Caco-2 (cell line): Measurements from ENCODE around the gene WDFY2. TPM values are rescaled to one million over a fixed set of nuclear protein-coding genes. Genes with fewer than 3 reads are reported as not detected.

Source experiments
- BruUV-seq: library from RNA; stranded (reverse); fragments of 400-500 nt; replicated peaks from 2 replicates; lab custom pipeline; 2021; lab: Mats Ljungman, UMichigan
- CTCF ChIA-PET: fragments of 300-600 bp; sonication (Branson Sonifier 250); formaldehyde crosslinking; loops from one replicate; lab custom pipeline; 2022; ENCODE audit warnings: antibody characterized with exemption; lab: Charles Lee
- POLR2A ChIA-PET: fragments of 300-600 bp; sonication (Branson Sonifier 250); formaldehyde crosslinking; loops from one replicate; lab custom pipeline; 2022; ENCODE audit warnings: antibody characterized with exemption; lab: Charles Lee
- DNase-seq, 2 experiments: peaks; one replicate each; pipeline versions ENCODE4 v3.0.0 to v3.0.0-alpha.2; 2020 to 2022
- H3K27me3 ChIP-seq: replicated peaks from 2 replicates; pipeline ENCODE4 v1.6.0; 2011; ENCODE audit warnings: low read length; ENCODE audit not compliant: control insufficient read depth, insufficient read depth
- H3K36me3 ChIP-seq: 2 replicates; pipeline ENCODE4 v1.5.1; 2011; ENCODE audit warnings: low read length; ENCODE audit not compliant: control insufficient read depth, insufficient read depth
- H3K4me1 ChIP-seq: fragments of 250-450 bp; sonication (Bioruptor Pico); 2 replicates; pipeline ENCODE4 v1.5.1; 2020; ENCODE audit warnings: mild to moderate bottlenecking
- H3K4me3 ChIP-seq: 2 replicates; pipeline ENCODE4 v1.5.1; 2011; ENCODE audit warnings: low read depth, mild to moderate bottlenecking, control low read depth, low read length
- H3K9me3 ChIP-seq: fragments of 250-450 bp; sonication (Bioruptor Pico); 2 replicates; pipeline ENCODE4 v1.5.1; 2020; ENCODE audit warnings: mild to moderate bottlenecking, moderate library complexity
- H3K27ac Mint-ChIP-seq: one replicate; pipeline ENCODE4 v1.8.0; 2022; ENCODE audit warnings: mixed read lengths; ENCODE audit not compliant: unreplicated experiment
- H3K27me3 Mint-ChIP-seq: one replicate; pipeline ENCODE4 v1.8.0; 2022; ENCODE audit warnings: mixed read lengths; ENCODE audit not compliant: insufficient read depth, unreplicated experiment
- H3K36me3 Mint-ChIP-seq: one replicate; pipeline ENCODE4 v1.8.0; 2022; ENCODE audit warnings: mild to moderate bottlenecking, mixed read lengths; ENCODE audit not compliant: insufficient read depth, unreplicated experiment
- H3K4me1 Mint-ChIP-seq: one replicate; pipeline ENCODE4 v1.8.0; 2022; ENCODE audit warnings: low read depth, mixed read lengths; ENCODE audit not compliant: unreplicated experiment
- H3K4me3 Mint-ChIP-seq: one replicate; pipeline ENCODE4 v1.8.0; 2022; ENCODE audit warnings: mild to moderate bottlenecking, moderate library complexity, mixed read lengths; ENCODE audit not compliant: unreplicated experiment
- H3K9me3 Mint-ChIP-seq: one replicate; pipeline ENCODE4 v1.8.0; 2022; ENCODE audit warnings: mixed read lengths; ENCODE audit not compliant: unreplicated experiment
- CTCF ChIP-seq, 2 experiments: fragments of 200-600 bp in 1 of 2; IDR thresholded peaks; 1 replicate in 1 of 2; 2 replicates in 1 of 2; pipeline versions ENCODE4 v1.5.1 to v1.8.0; 2011 to 2022; ENCODE audit warnings: antibody characterized with exemption in 1 of 2, control low read depth in 1 of 2, inconsistent platforms in 1 of 2, low read depth in 1 of 2, low read length in 1 of 2, mild to moderate bottlenecking in 1 of 2, moderate library complexity in 1 of 2; ENCODE audit not compliant: insufficient read depth in 1 of 2, severe bottlenecking in 1 of 2, unreplicated experiment in 1 of 2
- intact Hi-C: fragments of 100-400 bp; cut with micrococcal nuclease; formaldehyde crosslinking; loops from one replicate; pipeline ENCODE4 v1.10.0; 2022; ENCODE audit not compliant: unreplicated experiment
- total RNA-seq: library from RNA; stranded (reverse); gene quantifications from 2 replicates; pipeline ENCODE4 v1.2.3, GENCODE V29; 2022

WDFY2 gene
- total RNA-seq, 1 experiment from 2014 or later = 9.2 TPM

GRCh38 chr13:51724721-51725120 is 140.5 kb downstream of the WDFY2 start:
- no peaks in the 10 kb centered on the region for H3K27me3 ChIP-seq
- no peak overlapping the region for H3K4me3 ChIP-seq
- H3K9me3 ChIP-seq = no peaks in the 10 kb centered on the region
- BruUV-seq = no TSS peak
- Mint-ChIP-seq H3K27ac (no peak overlapping the region), H3K4me1 (no peaks in the 10 kb centered on the region), H3K9me3 (no peaks in the 10 kb centered on the region), H3K27me3 (no peaks in the 10 kb centered on the region), H3K36me3 (no peaks in the 10 kb centered on the region), H3K4me3 (no peak overlapping the region)
- POLR2A ChIA-PET = no interaction called here
- intact Hi-C loops = no loop called here
- CTCF ChIA-PET = no interaction called here
- no peaks in the 10 kb centered on the region for H3K36me3 ChIP-seq
- H3K4me1 ChIP-seq = 0 out of 2 replicates have a peak, but pooled peaks cover 3% of the 10 kb centered on the region
- no peak for DNase-seq
- no peak for TF ChIP-seq CTCF (IDR thresholded peaks at IDR 0.05; ENCODE audit: insufficient read depth in 1 of 2, low read depth in 1 of 2, low read length in 1 of 2, severe bottlenecking in 1 of 2, unreplicated experiment in 1 of 2)

GRCh38 chr13:51726446-51727193 is 142.4 kb downstream of the WDFY2 start:
- no peaks in the 10 kb centered on the region for H3K36me3 ChIP-seq
- TF ChIP-seq CTCF (IDR thresholded peaks at IDR 0.05; ENCODE audit: insufficient read depth in 1 of 2, low read depth in 1 of 2, low read length in 1 of 2, severe bottlenecking in 1 of 2, unreplicated experiment in 1 of 2) = no peak
- CTCF ChIA-PET = no interaction called here
- no peaks in the 10 kb centered on the region for H3K9me3 ChIP-seq
- H3K4me3 ChIP-seq = no peak overlapping the region
- H3K27me3 ChIP-seq = no peaks in the 10 kb centered on the region
- POLR2A ChIA-PET = no interaction called here
- DNase-seq = no peak
- H3K4me1 ChIP-seq = peaks cover 12% of the 10 kb centered on the region; the same call in 1 of the 2 replicates
- BruUV-seq = no TSS peak
- Mint-ChIP-seq H3K36me3 (no peaks in the 10 kb centered on the region), H3K4me3 (no peak overlapping the region), H3K27ac (no peak overlapping the region), H3K9me3 (no peaks in the 10 kb centered on the region), H3K4me1 (no peaks in the 10 kb centered on the region), H3K27me3 (no peaks in the 10 kb centered on the region)
- intact Hi-C loops = no loop called here

- Histone ChIP-seq H3K4me3 (no peak overlapping the region), H3K36me3 (no peaks in the 10 kb centered on the region), H3K4me1 (peaks cover 12% of the 10 kb centered on the region; the same call in 1 of the 2 replicates), H3K27me3 (no peaks in the 10 kb centered on the region), H3K9me3 (no peaks in the 10 kb centered on the region)
- no peak for TF ChIP-seq CTCF (IDR thresholded peaks at IDR 0.05; ENCODE audit: insufficient read depth in 1 of 2, low read depth in 1 of 2, low read length in 1 of 2, severe bottlenecking in 1 of 2, unreplicated experiment in 1 of 2)
- Mint-ChIP-seq H3K4me1 (no peaks in the 10 kb centered on the region), H3K27ac (no peak overlapping the region), H3K36me3 (no peaks in the 10 kb centered on the region), H3K9me3 (no peaks in the 10 kb centered on the region), H3K27me3 (no peaks in the 10 kb centered on the region), H3K4me3 (no peak overlapping the region)
- CTCF ChIA-PET = no interaction called here
- no peak for DNase-seq
- no TSS peak for BruUV-seq
- intact Hi-C loops = no loop called here
- POLR2A ChIA-PET = no interaction called here
These were observed 143.5 kb downstream of the WDFY2 start for GRCh38 chr13:51727634-51728274.
